ENCODE results near the gene UBE2E2. TPM values are rescaled to one million over a fixed set of nuclear protein-coding genes. Genes with fewer than 3 reads are reported as not detected.

The UBE2E2 gene
- total and polyA plus RNA-seq, 9 donors: 25.5 to 84.9 (median 38.5) TPM

- Histone ChIP-seq H3K27me3 (no peaks in the 10 kb centered on the region), H3K36me3 (no peaks in the 10 kb centered on the region), H3K9me3 (no peaks in the 10 kb centered on the region), H3K4me3 (no peak overlapping the region), H3K27ac (no peak overlapping the region), H3K4me1 (ENCODE audit: insufficient read depth) (no peaks in the 10 kb centered on the region)
- DNase-seq: no peak
- TF ChIP-seq POLR2A (IDR thresholded peaks at IDR 0.05) (no peak), CTCF (IDR thresholded peaks at IDR 0.05) (no peak), EP300 (IDR thresholded peaks at IDR 0.05) (no peak)
- WGBS, 3 donors: 97 to 98% (median 97%) methylated on average over 3 of the region's 3 CpGs
- intact Hi-C loops (cut with DNase I): no loop called here
Observed at GRCh38 chr3:23425410-23425809, 222.3 kb downstream of the UBE2E2 start.

GRCh38 chr3:23430781-23431398 is 227.8 kb downstream of the UBE2E2 start:
- no peak overlapping the region for H3K4me3 ChIP-seq
- intact Hi-C loops (cut with DNase I): no loop called here
- H3K27ac ChIP-seq: no peak overlapping the region
- TF ChIP-seq CTCF (IDR thresholded peaks at IDR 0.05) (no peak), EP300 (IDR thresholded peaks at IDR 0.05) (no peak), POLR2A (IDR thresholded peaks at IDR 0.05) (no peak)
- DNase-seq: no peak
- H3K27me3 ChIP-seq: no peaks in the 10 kb centered on the region
- H3K9me3 ChIP-seq: no peaks in the 10 kb centered on the region
- H3K36me3 ChIP-seq: no peaks in the 10 kb centered on the region
- 87 to 91% (median 89%) methylated on average over 2 of the region's 2 CpGs for WGBS, 3 donors
- no peaks in the 10 kb centered on the region for H3K4me1 ChIP-seq (ENCODE audit: insufficient read depth)

GRCh38 chr3:23431764-23432163 is 228.6 kb downstream of the UBE2E2 start:
- no peak for DNase-seq
- WGBS, 3 donors: 56 to 61% (median 59%) methylated on average over 3 of the region's 3 CpGs
- no peaks in the 10 kb centered on the region for H3K36me3 ChIP-seq
- no peak overlapping the region for H3K27ac ChIP-seq
- TF ChIP-seq CTCF (IDR thresholded peaks at IDR 0.05) (no peak), POLR2A (IDR thresholded peaks at IDR 0.05) (no peak), EP300 (IDR thresholded peaks at IDR 0.05) (no peak)
- H3K27me3 ChIP-seq: no peaks in the 10 kb centered on the region
- no peaks in the 10 kb centered on the region for H3K4me1 ChIP-seq (ENCODE audit: insufficient read depth)
- intact Hi-C loops (cut with DNase I): no loop called here
- H3K9me3 ChIP-seq: no peaks in the 10 kb centered on the region
- no peak overlapping the region for H3K4me3 ChIP-seq

- H3K27me3 ChIP-seq: no peaks in the 10 kb centered on the region
- 94 to 100% (median 97%) methylated on average over 2 of the region's 2 CpGs for WGBS, 3 donors
- intact Hi-C loops (cut with DNase I): no loop called here
Observed at GRCh38 chr3:23435318-23435717, 232.2 kb downstream of the UBE2E2 start.

More at GRCh38 chr3:23435318-23435717, 232.2 kb downstream of the UBE2E2 start:
- H3K27ac ChIP-seq: no peak overlapping the region
- no peak overlapping the region for H3K4me3 ChIP-seq
- no peaks in the 10 kb centered on the region for H3K9me3 ChIP-seq
- TF ChIP-seq EP300 (IDR thresholded peaks at IDR 0.05) (no peak), CTCF (IDR thresholded peaks at IDR 0.05) (no peak), POLR2A (IDR thresholded peaks at IDR 0.05) (no peak)
- H3K4me1 ChIP-seq (ENCODE audit: insufficient read depth): no peaks in the 10 kb centered on the region
- DNase-seq: no peak
- no peaks in the 10 kb centered on the region for H3K36me3 ChIP-seq

Measured in ovary (tissue), 9 donors.